Calu3 (cell line): ENCODE results near the gene STK33. TPM values are rescaled to one million over a fixed set of nuclear protein-coding genes. Genes with fewer than 3 reads are reported as not detected.

ENCODE experiments used
- BruUV-seq: library from RNA; stranded (reverse); fragments of 400-500 nt; replicated peaks from 2 replicates; lab custom pipeline; 2021; lab: Mats Ljungman, UMichigan
- CTCF ChIA-PET: fragments of 300-600 bp; sonication (Branson Sonifier 250); formaldehyde crosslinking; loops from one replicate; lab custom pipeline; 2022; ENCODE audit warnings: antibody characterized with exemption; lab: Charles Lee
- DNase-seq: peaks from one replicate; pipeline ENCODE4 v3.0.0; 2022
- H3K27ac Mint-ChIP-seq: one replicate; pipeline ENCODE4 v1.8.0; 2022; ENCODE audit warnings: mixed read lengths; ENCODE audit not compliant: unreplicated experiment
- H3K27me3 Mint-ChIP-seq: one replicate; pipeline ENCODE4 v1.8.0; 2022; ENCODE audit warnings: mixed read lengths; ENCODE audit not compliant: unreplicated experiment
- H3K36me3 Mint-ChIP-seq: one replicate; pipeline ENCODE4 v1.8.0; 2022; ENCODE audit warnings: mild to moderate bottlenecking, moderate library complexity, mixed read lengths; ENCODE audit not compliant: insufficient read depth, unreplicated experiment
- H3K4me1 Mint-ChIP-seq: one replicate; pipeline ENCODE4 v1.8.0; 2022; ENCODE audit warnings: mild to moderate bottlenecking, low read depth, mixed read lengths; ENCODE audit not compliant: unreplicated experiment
- H3K4me3 Mint-ChIP-seq: one replicate; pipeline ENCODE4 v1.8.0; 2022; ENCODE audit warnings: mild to moderate bottlenecking, low read depth, moderate library complexity, mixed read lengths; ENCODE audit not compliant: unreplicated experiment
- H3K9me3 Mint-ChIP-seq: one replicate; pipeline ENCODE4 v1.8.0; 2022; ENCODE audit warnings: low read depth, mixed read lengths; ENCODE audit not compliant: unreplicated experiment
- intact Hi-C: fragments of 100-400 bp; cut with micrococcal nuclease; formaldehyde crosslinking; loops from one replicate; pipeline ENCODE4 v1.10.0; 2022; ENCODE audit not compliant: unreplicated experiment
- total RNA-seq: library from RNA; stranded (reverse); gene quantifications from 2 replicates; pipeline ENCODE4 v1.2.3, GENCODE V29; 2022
- TF ChIP-seq, protein P1 (sequence below): fragments of 200-600 bp; IDR thresholded peaks from one replicate; pipeline ENCODE4 v1.8.0; 2022; ENCODE audit warnings: antibody characterized with exemption; ENCODE audit not compliant: unreplicated experiment

The STK33 gene
- total RNA-seq, 1 experiment from 2014 or later, result 3.0 TPM

DNA sequence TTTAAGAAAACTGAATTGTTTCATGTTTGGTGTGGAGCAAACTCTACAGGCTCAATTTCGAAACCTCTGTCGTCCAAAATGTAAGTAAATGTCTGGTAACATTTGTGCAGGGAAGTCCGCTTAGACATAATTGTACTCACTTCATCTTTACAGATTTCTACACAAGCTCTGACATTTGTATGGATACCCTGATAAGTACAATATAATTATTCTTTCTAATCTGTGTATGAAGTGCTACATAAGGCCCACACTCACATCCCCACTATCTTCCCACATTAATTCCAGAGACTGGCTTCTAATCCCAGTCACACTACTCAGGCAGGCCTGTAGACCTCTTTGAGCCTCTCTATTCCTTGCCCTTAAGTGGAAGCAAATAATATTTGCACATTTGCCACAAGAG lies 201.1 kb downstream of the STK33 start:
- no peak overlapping the region for H3K4me3 Mint-ChIP-seq
- no peaks in the 10 kb centered on the region for H3K4me1 Mint-ChIP-seq
- intact Hi-C loops, result no loop called here
- peaks cover 18% of the 10 kb centered on the region for H3K27me3 Mint-ChIP-seq
- no peaks in the 10 kb centered on the region for H3K36me3 Mint-ChIP-seq
- no peaks in the 10 kb centered on the region for H3K9me3 Mint-ChIP-seq
- TF ChIP-seq, protein P1, sequence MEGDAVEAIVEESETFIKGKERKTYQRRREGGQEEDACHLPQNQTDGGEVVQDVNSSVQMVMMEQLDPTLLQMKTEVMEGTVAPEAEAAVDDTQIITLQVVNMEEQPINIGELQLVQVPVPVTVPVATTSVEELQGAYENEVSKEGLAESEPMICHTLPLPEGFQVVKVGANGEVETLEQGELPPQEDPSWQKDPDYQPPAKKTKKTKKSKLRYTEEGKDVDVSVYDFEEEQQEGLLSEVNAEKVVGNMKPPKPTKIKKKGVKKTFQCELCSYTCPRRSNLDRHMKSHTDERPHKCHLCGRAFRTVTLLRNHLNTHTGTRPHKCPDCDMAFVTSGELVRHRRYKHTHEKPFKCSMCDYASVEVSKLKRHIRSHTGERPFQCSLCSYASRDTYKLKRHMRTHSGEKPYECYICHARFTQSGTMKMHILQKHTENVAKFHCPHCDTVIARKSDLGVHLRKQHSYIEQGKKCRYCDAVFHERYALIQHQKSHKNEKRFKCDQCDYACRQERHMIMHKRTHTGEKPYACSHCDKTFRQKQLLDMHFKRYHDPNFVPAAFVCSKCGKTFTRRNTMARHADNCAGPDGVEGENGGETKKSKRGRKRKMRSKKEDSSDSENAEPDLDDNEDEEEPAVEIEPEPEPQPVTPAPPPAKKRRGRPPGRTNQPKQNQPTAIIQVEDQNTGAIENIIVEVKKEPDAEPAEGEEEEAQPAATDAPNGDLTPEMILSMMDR, result no peak
- no TSS peak for BruUV-seq
- CTCF ChIA-PET, result no interaction called here
- DNase-seq, result no peak
- H3K27ac Mint-ChIP-seq, result no peak overlapping the region

DNA sequence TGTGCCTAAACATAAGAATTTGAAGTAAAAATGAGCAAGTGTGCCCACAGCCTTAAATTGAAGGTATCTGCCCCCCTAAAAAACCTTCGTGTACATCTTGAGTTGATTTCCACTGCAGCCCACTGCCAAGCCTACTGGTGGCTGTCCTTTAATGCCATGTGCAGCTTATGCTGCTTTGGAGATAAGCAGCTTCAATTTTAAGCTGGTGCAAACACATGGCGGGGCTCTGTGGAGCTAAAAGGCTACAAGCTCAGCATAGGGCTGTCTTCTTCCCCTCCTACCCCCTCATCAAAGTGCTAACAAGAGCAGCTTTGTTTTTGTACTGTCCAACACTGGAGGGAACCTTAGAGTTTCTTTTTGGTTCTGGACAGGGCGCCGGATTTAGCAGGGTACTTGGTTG lies 201.9 kb downstream of the STK33 start:
- intact Hi-C loops, result no loop called here
- Mint-ChIP-seq H3K4me3 (no peak overlapping the region), H3K9me3 (no peaks in the 10 kb centered on the region), H3K27me3 (peaks cover 18% of the 10 kb centered on the region), H3K4me1 (no peaks in the 10 kb centered on the region), H3K27ac (no peak overlapping the region), H3K36me3 (no peaks in the 10 kb centered on the region)
- CTCF ChIA-PET, result no interaction called here
- TF ChIP-seq, protein P1, result no peak
- no peak for DNase-seq
- no TSS peak for BruUV-seq

DNA sequence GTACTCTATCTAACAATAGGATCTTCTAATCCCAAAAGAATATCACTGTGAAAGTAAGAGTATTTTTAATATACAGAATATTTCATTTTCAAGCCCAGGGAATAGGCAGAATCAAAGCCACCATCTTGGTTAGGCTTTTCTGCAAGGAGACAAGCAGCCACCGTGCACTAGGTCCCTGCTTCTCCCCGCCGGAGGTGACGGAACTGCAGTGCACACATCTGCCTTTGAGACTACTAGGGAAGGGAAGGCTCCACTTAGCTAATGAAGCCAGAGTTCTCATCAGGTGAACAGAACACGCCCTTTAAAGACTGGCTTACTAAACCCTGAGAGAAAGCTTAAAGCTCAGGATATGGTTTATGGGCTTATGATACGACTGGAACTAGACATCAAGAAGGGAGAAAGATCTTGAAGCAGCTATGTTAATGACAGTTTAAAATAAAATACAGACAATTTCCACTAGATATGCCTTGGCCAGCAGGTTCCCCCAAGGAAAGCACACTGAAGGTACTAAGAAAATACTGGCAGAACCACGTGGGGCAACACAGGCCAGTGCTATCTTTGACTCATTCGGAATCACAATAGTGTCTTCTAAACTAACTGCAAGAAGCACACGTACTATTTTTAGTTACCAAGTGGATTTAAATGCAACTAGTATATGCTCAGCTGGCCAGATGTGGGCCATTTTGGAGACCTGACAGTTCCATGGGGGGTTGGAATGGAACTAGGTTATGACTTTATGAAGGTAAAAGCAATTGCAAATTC lies 203.0 kb downstream of the STK33 start:
- DNase-seq, result no peak
- intact Hi-C loops, result no loop called here
- H3K27me3 Mint-ChIP-seq, result peaks cover 18% of the 10 kb centered on the region
- H3K9me3 Mint-ChIP-seq, result no peaks in the 10 kb centered on the region
- H3K27ac Mint-ChIP-seq, result no peak overlapping the region
- no peaks in the 10 kb centered on the region for H3K4me1 Mint-ChIP-seq
- CTCF ChIA-PET, result no interaction called here
- TF ChIP-seq, protein P1, result no peak
- H3K4me3 Mint-ChIP-seq, result no peak overlapping the region
- no peaks in the 10 kb centered on the region for H3K36me3 Mint-ChIP-seq
- no TSS peak for BruUV-seq

DNA sequence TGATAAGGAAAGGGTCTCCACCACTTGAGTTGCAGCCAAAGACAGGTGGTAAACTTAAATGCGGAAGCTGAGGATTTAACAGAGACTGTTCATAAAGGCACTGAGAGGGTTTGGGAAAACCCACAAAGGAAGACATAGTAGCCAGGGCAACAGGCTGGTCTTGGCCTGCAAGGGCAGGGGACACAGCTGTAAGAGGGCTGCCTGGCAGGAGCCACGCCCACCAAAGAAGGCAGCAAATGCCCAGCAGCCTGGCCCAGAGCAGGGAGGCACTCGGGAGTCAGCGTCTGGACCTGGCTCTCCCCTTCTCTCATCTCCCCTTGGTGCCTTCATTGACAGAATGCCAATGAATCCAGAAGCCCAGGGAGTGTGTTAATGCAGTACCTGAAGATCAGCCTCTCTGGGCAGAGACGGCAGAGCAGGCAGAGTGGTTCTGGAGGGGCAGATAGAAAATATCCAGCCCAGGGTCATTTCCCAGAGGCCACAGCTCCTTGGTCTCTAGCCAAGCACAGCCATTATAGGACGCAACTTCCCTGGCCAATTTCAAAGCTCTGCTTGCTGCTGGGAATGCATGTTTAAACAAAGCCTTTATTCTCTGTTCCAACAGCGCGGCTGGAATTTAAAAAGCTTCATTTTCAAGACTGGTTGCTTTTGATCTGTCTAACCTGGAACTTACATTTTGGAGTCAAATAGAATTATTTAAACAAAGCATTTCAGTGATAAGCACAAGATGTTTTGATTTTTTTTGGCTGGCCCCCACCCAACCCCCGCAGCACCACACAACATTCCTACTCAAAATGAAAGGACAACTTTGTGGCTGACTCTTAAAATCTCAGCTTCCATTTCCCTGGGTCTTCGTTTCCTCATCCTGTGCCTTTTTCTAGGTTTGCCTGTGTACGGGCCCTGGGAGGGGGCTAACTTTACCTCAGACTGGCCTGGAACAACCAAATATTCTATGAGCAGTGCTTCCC lies 204.7 kb downstream of the STK33 start:
- H3K4me3 Mint-ChIP-seq, result no peak overlapping the region
- intact Hi-C loops, result no loop called here
- H3K9me3 Mint-ChIP-seq, result no peaks in the 10 kb centered on the region
- H3K36me3 Mint-ChIP-seq, result no peaks in the 10 kb centered on the region
- peaks cover 18% of the 10 kb centered on the region for H3K27me3 Mint-ChIP-seq
- no peak for DNase-seq
- H3K4me1 Mint-ChIP-seq, result no peaks in the 10 kb centered on the region
- H3K27ac Mint-ChIP-seq, result no peak overlapping the region
- no TSS peak for BruUV-seq
- CTCF ChIA-PET, result no interaction called here
- TF ChIP-seq, protein P1, result no peak
